Activated naive CD8-positive, alpha-beta T cell treated with anti-CD3 and anti-CD28 coated beads, Interleukin-2, amount 50 U/mL, for 24 hours (primary cell): Measurements from ENCODE around the gene SAP25.
"Not testable (repeated sequence)": the region's sequence is repeated elsewhere in the genome, so short reads cannot be mapped to it uniquely, and the experiment has no call there.

Experiments used
- ATAC-seq: fragments of 150-1000 bp; cut with Tn5 transposase; one replicate; pipeline ENCODE4 v1.10.0; 2021
- DNase-seq: peaks from one replicate; pipeline ENCODE4 v3.0.0; 2021
- H3K27ac Mint-ChIP-seq: one replicate; pipeline ENCODE4 v1.8.0; 2021; ENCODE audit warnings: mild to moderate bottlenecking, mixed read lengths
- H3K27me3 Mint-ChIP-seq: one replicate; pipeline ENCODE4 v1.8.0; 2021; ENCODE audit warnings: mixed read lengths
- H3K36me3 Mint-ChIP-seq: one replicate; pipeline ENCODE4 v1.8.0; 2021; ENCODE audit warnings: low read depth, mixed read lengths
- H3K4me1 Mint-ChIP-seq: one replicate; pipeline ENCODE4 v1.8.0; 2021; ENCODE audit warnings: mixed read lengths
- H3K4me3 Mint-ChIP-seq: one replicate; pipeline ENCODE4 v1.8.0; 2021; ENCODE audit warnings: mild to moderate bottlenecking, moderate library complexity, mixed read lengths
- H3K9me3 Mint-ChIP-seq: one replicate; pipeline ENCODE4 v1.8.0; 2021; ENCODE audit warnings: mixed read lengths

SAP25 gene

DNA sequence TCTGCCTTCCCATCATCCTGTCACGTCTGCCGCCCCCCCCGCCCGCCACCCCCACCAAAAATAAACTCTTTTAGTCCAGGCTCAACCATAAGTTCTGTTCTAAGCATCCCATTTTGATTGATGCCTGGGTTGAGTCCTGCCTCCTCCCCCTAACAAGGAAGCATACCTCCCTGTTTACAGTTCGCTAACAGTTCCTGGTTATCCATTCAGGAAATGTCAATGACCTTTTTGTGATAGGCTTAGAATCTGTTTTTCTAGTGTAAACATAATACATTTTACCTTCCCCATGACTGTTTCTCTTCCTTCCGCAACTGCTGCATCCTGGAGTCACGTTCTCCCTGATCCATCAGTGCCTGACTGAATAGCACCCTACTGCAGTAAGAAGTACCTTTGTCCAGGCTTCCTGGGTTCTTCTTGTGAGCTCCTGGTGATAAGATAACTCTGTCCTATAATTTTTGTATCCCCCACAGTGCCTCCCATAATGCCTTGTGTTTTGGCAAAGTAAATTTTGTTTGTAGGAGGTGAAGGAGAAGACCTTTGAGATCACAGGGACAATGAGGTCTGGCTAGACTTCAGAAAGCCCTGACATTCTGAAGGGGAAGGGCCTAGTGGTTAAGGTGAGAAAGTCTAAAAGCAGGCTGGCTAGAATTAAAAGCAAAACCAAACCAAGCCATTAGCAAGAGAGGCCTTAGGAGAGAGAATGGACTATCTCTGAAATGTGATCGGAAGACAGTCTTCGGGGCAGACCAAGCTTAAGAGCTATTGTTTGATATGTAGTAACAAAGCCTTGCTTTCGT, 27.4 kb downstream of the SAP25 start:
- Mint-ChIP-seq H3K4me1 (peaks cover 92% of the 10 kb centered on the region), H3K9me3 (no peaks in the 10 kb centered on the region), H3K4me3 (peak overlapping the region; percentile 95), H3K36me3 (peaks cover 35% of the 10 kb centered on the region), H3K27ac (peak overlapping the region; percentile 99), H3K27me3 (no peaks in the 10 kb centered on the region)
- ATAC-seq (peak; percentile 37), DNase-seq (no peak)

DNA sequence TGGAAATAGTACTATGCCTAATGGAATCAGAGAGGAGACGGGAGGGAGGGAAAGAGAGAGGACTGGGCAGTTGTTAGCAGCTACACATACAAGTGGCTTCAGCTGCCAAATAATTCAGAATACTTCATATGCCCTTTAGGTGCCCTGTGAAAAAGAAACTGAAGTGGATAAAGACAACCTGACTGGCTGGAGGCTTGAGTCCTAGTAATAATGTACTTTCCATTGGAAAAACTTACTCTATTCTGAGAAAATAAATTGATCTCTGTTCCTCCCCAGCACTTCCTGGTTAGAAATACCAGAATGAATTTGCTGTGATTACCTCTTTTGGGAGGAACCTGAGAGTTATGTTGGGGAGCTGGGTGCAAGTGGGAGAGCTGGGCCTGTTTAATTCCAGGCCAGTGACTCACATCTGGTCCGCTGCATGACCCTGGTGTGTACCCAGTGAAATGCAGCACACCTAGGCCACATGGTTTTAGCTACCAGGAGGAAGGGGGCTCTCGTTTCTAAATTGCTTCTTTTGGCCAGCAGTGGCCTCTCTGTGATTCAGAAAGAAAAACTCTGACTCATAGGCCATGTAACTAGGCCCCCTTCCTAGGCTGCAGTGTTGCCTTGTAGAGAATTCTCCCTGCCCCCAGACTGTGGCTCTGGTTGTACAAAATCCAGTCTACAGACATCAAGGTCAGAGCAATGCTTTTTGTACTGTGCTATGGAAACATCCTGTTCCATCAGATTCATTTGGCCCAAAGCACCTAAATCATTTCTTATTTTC, 28.2 kb downstream of the SAP25 start:
- Mint-ChIP-seq H3K36me3 (peaks cover 37% of the 10 kb centered on the region), H3K4me3 (peak overlapping the region; percentile 95), H3K9me3 (no peaks in the 10 kb centered on the region), H3K27me3 (no peaks in the 10 kb centered on the region), H3K27ac (peak overlapping the region; percentile 99), H3K4me1 (peaks cover 95% of the 10 kb centered on the region)
- peak; percentile 83 for ATAC-seq
- DNase-seq, result peak; percentile 68

DNA sequence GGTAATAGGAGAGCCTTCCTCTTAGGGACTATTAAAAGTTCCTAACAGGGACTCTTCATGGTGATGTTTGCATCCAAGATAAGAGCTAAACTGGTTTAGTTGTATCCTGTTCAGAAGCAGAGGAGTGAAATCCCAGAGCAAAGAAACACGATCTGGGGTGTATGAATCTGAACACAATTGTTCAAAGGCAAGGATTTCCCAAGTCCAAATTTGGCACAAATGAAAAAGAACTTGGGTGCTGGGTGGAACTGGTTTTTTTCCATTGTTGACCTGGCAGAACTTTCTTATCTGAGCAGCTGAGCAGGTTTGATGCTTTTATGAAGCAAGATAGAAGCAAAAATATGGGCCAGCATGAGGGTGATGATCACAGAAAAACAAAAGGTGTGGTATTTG, 28.7 kb downstream of the SAP25 start:
- no peak for DNase-seq
- Mint-ChIP-seq H3K27me3 (no peaks in the 10 kb centered on the region), H3K4me1 (peaks cover 94% of the 10 kb centered on the region), H3K9me3 (no peaks in the 10 kb centered on the region), H3K4me3 (peak overlapping the region; percentile 95), H3K36me3 (peaks cover 32% of the 10 kb centered on the region), H3K27ac (peak overlapping the region; percentile 99)
- ATAC-seq, result no peak

DNA sequence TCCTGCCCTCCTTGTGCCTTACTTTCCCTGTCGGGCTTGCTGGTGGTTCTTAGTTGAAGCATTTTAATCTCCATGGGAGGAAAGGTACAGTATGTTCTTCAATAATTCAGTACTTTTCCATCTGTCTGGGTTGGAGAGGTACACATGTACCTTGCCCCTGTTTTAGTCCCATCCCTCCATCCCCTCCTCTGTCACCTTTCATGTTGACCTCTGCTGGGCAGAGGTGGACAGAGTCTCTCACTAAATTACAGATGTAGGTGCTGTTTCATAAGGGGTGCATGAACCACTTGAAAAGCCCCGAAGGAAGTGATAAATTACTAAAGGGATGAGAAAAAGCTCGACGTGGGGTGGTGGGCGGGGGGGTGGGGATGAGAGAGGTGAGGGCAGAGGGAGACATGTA, 29.3 kb downstream of the SAP25 start:
- ATAC-seq (no peak), DNase-seq (no peak)
- H3K9me3 Mint-ChIP-seq, result no peaks in the 10 kb centered on the region
- peaks cover 92% of the 10 kb centered on the region for H3K4me1 Mint-ChIP-seq
- peak overlapping the region; percentile 99 for H3K27ac Mint-ChIP-seq
- H3K27me3 Mint-ChIP-seq, result no peaks in the 10 kb centered on the region
- peaks cover 32% of the 10 kb centered on the region for H3K36me3 Mint-ChIP-seq
- peak overlapping the region; percentile 95 for H3K4me3 Mint-ChIP-seq

DNA sequence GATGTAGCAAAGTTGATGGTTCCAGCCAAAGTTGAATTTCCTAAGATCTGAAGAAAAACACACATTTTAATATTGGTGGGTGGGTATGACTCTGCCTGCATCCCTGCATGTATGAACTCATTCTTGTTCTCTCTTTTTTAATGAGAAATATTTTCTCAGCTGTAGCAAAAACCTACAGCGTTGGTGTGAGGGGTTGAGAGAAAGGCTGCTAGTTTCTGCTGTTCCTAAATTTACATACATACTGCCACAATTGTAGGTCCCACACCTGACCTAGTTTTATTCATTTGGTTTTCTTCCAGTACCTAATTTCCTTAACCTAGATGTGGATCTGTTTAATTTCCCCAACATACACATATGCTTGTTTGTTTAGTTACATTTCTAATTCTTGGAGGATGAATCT, 30.1 kb downstream of the SAP25 start:
- no peak for DNase-seq
- Mint-ChIP-seq H3K27ac (peak overlapping the region; percentile 99), H3K4me3 (peak overlapping the region; percentile 95), H3K27me3 (peaks cover 3% of the 10 kb centered on the region), H3K36me3 (peaks cover 32% of the 10 kb centered on the region), H3K9me3 (no peaks in the 10 kb centered on the region), H3K4me1 (peaks cover 90% of the 10 kb centered on the region)
- no peak for ATAC-seq

DNA sequence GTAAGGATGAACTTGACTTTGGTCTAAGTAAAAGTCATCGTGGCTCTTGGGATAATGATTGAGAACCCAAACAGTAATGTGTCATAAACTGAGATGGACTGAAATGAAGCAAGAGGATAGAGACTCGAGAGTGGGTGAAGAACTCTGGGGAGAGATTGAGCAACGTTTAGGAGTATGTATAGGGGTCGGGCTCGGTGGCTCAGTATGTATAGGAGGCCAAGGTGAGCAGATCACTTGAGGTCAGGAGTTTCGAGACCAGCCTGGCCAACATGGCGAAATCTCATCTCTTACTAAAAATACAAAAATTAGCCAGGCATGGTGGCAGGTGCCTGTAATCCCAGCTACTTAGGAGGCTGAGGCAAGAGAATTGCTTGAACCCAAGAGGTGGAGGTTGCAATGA, 32.4 kb downstream of the SAP25 start:
- Mint-ChIP-seq H3K27ac (peak overlapping the region; percentile 74), H3K36me3 (peaks cover 26% of the 10 kb centered on the region), H3K4me3 (peak overlapping the region; percentile 95), H3K4me1 (peaks cover 72% of the 10 kb centered on the region)
- H3K9me3 Mint-ChIP-seq, DNase-seq, ATAC-seq, H3K27me3 Mint-ChIP-seq: not testable (repeated sequence)

DNA sequence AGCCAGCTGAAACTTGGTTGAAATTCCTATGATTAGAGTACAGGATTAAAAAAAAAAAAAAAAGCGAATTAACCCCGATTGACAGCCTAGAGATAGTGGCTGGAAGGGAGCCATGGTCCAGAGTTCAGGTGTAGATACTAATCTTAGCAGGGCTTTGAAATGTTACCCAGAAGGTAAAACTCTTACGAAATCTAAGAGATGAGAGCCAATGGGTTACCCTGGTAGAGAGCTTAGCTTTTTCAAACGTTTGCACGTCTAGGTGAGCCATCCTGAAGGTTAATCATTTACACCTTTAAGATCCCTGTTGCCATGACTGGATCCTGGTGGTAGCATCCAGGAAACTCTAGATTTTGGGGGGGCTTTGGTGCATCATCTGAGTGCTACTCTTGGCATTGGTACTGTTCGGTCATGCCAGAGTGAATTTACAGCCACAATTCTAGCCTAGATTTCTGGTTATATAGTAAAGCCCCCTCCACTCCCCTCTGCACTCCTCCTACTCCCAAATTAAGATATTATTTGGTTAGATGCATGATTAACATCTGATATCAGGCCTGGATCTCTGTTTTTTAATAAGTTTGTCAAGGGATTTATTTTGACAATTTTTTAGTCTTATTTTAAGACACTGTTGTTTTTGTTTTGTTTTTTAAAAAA, 33.5 kb downstream of the SAP25 start:
- H3K27ac Mint-ChIP-seq, result peak overlapping the region; percentile 75
- peaks cover 62% of the 10 kb centered on the region for H3K4me1 Mint-ChIP-seq

DNA sequence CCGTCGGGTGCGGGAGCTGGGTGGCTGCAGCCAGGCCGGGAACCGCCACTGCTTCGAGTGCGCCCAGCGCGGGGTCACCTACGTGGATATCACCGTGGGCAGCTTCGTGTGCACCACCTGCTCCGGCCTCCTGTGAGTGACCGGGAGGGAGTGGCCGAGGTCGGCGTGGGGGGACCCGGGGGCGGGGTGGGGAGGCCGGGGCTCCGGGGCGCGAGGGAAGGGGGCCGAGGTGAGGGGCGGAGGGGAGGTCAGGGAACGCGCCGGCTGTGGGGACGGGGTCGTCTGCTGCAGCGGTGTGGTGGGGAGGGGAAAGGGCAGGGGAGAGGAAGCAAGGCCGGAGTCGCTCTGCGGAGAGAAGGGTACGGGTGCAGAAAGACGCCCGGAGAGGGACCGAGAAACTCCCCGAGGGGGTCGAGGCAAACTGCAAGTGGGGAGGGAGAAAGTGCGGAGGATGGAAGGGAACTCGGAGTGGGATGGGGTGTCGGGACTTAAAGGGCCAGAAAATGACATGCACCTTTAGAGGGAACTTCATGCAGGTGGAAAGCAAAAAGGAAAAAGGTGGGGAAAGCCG, 34.2 kb downstream of the SAP25 start:
- Mint-ChIP-seq H3K27ac (peak overlapping the region; percentile 92), H3K27me3 (peaks cover 3% of the 10 kb centered on the region), H3K9me3 (no peaks in the 10 kb centered on the region), H3K4me3 (peak overlapping the region; percentile 95), H3K36me3 (peaks cover 23% of the 10 kb centered on the region), H3K4me1 (peaks cover 55% of the 10 kb centered on the region)
- DNase-seq, result no peak
- no peak for ATAC-seq

More for the DNA sequence above, 33.5 kb downstream of the SAP25 start:
- DNase-seq (no peak), ATAC-seq (no peak)
- H3K36me3 Mint-ChIP-seq, result peaks cover 24% of the 10 kb centered on the region
- peaks cover 3% of the 10 kb centered on the region for H3K27me3 Mint-ChIP-seq
- H3K9me3 Mint-ChIP-seq, result no peaks in the 10 kb centered on the region
- H3K4me3 Mint-ChIP-seq, result peak overlapping the region; percentile 95

DNA sequence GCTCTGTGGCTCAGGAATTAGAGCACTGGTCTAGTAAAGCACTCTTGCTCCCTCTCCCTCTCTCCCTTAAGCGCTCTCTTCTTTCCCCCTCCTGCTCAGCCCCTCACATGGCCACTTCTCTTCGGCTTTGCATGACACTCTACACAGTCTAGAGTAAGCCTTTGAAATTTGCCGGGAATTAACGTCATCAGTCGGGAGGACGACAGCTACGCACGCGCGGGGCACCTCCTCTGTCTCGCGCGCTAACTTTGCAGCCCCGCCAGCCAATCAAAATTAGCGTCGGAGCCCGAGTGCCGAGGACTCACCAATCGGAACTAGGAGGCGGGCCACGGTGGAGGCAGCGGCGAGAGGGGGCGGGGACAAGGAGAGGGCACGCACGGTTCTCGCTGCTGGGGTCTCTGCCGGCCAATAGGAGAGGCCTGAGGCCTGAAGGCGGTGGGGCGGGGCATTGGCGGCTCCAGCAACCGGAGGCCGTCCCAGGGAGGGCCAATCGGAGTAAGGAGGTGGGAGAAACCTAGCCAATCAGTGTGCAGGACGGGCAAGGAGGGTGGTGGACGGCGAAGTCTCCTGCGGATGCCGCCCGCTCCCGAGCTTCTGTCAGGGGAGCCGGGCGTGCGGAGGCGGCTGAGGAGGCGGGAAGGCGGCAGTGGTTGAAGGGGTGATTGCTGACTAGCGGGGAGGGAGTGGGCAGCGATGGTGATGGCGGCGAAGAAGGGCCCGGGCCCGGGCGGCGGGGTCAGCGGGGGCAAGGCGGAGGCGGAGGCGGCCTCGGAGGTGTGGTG, 34.9 kb downstream of the SAP25 start, which contains the start of gene AGFG2:
Gene AGFG2, plus strand, starts transcription at position 550 of the 782 bp plus-strand sequence. Its CDS starts 144 bp downstream, at position 694.
- peak within 1 kb of the TSS; percentile 92 for H3K27ac Mint-ChIP-seq
- peak within 1 kb of the TSS; percentile 95 for H3K4me3 Mint-ChIP-seq
- H3K4me1 Mint-ChIP-seq, result peaks cover 48% of the 10 kb centered on the region
- peak; percentile 100 for DNase-seq
- H3K27me3 Mint-ChIP-seq, result peaks cover 3% of the 10 kb centered on the region
- peak; percentile 96 for ATAC-seq
- H3K9me3 Mint-ChIP-seq, result no peaks in the 10 kb centered on the region
- H3K36me3 Mint-ChIP-seq, result peaks cover 20% of the 10 kb centered on the region

DNA sequence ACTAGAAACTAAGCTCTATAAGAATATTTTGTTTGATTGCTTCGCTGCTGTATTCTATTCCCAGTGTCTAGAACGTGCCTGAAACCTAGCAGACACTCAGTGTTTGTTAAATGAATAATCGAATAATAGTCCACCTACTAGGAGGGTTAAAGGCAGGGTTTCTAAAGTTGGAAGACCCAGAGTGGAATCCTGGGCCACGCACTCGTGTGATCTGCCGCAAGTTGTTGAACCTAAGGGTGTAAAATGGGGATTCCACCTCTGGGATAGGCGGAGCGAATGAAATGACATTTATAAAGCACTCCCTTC, 35.4 kb downstream of the SAP25 start:
- H3K36me3 Mint-ChIP-seq, result peaks cover 20% of the 10 kb centered on the region
- H3K4me1 Mint-ChIP-seq, result peaks cover 43% of the 10 kb centered on the region

DNA sequence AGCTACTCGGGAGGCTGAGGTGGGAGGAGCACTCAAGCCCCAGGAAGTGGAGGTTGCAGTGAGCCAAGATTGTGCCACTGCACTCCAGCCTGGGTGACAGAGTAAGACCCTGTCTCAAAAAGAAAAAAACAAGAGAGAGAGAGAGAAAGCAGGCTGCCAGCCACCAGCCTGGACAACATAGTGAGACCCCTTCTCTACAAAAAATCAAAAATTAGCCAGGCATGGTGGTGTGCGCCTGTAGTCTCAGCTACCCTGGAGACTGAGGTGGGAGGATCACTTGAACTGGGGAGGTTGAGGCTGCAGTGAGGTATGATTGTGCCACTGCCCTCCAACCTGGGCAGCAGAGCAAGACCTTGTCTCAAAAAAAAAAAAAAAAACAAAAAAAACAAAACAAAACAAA, 37.0 kb downstream of the SAP25 start:
- peaks cover 28% of the 10 kb centered on the region for H3K4me1 Mint-ChIP-seq
- H3K4me3 Mint-ChIP-seq, ATAC-seq: not testable (repeated sequence)

More for the DNA sequence above, 35.4 kb downstream of the SAP25 start:
- peak overlapping the region; percentile 95 for H3K4me3 Mint-ChIP-seq
- DNase-seq (no peak), ATAC-seq (no peak)
- peak overlapping the region; percentile 92 for H3K27ac Mint-ChIP-seq
- H3K27me3 Mint-ChIP-seq, result peaks cover 3% of the 10 kb centered on the region
- H3K9me3 Mint-ChIP-seq, result no peaks in the 10 kb centered on the region

DNA sequence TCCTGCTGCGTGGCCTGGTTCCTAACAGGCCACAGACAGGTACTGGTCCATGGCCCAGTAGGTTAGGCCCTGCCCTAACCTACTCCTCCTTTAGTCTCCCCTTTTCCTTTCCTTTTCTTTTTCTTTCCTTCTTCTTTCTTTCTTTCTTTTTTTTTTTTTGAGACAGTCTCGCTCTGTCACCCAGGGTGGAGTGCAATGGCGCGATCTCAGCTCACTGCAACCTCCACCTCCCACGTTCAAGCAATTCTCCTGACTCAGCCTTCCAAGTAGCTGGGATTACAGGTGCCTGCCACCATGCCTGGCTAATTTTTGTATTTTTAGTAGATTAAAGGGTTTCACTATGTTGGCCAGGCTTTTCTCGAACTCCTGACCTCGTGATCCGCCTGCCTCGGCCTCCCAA, 37.7 kb downstream of the SAP25 start:
- H3K27me3 Mint-ChIP-seq, H3K9me3 Mint-ChIP-seq, DNase-seq, ATAC-seq, H3K4me3 Mint-ChIP-seq, H3K27ac Mint-ChIP-seq: not testable (repeated sequence)
- H3K4me1 Mint-ChIP-seq, result peaks cover 21% of the 10 kb centered on the region
- H3K36me3 Mint-ChIP-seq, result peaks cover 10% of the 10 kb centered on the region

More for the DNA sequence above, 37.0 kb downstream of the SAP25 start:
- H3K9me3 Mint-ChIP-seq, H3K27ac Mint-ChIP-seq, DNase-seq, H3K27me3 Mint-ChIP-seq: not testable (repeated sequence)
- H3K36me3 Mint-ChIP-seq, result peaks cover 14% of the 10 kb centered on the region

DNA sequence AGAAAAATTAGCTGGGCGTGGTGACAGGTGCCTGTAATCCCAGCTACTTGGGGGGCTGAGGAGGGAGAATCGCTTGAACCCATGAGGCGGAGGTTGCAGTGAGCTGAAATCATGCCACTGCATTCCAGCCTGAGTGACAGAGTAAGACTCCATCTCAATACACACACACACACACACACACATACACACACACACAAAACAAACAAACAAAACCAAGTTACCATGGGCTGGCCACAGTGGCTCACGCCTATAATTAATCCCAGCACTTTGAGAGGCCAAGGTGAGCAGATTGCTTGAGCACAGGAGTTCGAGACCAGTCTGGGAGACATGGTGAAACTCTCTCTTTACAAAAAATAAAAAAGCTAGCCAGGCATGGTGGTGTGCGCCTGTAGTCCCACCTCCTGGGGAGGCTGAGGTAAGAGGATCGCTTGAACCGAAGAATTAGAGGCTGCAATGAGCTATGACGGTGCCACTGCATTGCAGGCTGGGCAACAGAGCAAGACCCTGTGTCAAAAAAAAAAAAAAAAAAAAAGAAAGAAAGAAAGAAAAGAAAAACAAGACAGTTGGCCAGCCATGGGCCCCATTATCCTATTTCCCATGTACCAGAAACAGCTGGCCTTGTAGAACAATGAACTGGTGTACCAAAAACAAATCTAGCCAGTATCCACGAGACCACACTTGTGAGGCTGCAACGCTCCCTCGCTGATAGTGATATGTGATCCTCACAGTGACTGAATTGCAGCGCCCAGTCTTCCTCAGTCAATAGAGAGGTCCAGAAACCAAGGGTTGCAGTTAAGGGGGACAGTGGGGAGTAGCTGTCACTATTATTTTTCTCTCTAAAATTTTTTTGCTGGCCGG, 41.3 kb downstream of the SAP25 start:
- Mint-ChIP-seq H3K36me3 (no peaks in the 10 kb centered on the region), H3K4me3 (no peak overlapping the region), H3K27ac (no peak overlapping the region), H3K9me3 (no peaks in the 10 kb centered on the region), H3K27me3 (no peaks in the 10 kb centered on the region), H3K4me1 (peaks cover 8% of the 10 kb centered on the region)
- DNase-seq (no peak), ATAC-seq (no peak)
